GM19397 (cell line): ENCODE data around the gene CCDC6.
"Not testable (repeated sequence)": the region's sequence is repeated elsewhere in the genome, so short reads cannot be mapped to it uniquely, and the experiment has no call there.

Source experiments
- ATAC-seq: cut with Tn5 transposase; IDR thresholded peaks from one replicate; pipeline ENCODE4 v1.9.1; 2021; ENCODE audit warnings: mild to moderate bottlenecking, moderate library complexity; ENCODE audit not compliant: unreplicated experiment

The CCDC6 gene

DNA sequence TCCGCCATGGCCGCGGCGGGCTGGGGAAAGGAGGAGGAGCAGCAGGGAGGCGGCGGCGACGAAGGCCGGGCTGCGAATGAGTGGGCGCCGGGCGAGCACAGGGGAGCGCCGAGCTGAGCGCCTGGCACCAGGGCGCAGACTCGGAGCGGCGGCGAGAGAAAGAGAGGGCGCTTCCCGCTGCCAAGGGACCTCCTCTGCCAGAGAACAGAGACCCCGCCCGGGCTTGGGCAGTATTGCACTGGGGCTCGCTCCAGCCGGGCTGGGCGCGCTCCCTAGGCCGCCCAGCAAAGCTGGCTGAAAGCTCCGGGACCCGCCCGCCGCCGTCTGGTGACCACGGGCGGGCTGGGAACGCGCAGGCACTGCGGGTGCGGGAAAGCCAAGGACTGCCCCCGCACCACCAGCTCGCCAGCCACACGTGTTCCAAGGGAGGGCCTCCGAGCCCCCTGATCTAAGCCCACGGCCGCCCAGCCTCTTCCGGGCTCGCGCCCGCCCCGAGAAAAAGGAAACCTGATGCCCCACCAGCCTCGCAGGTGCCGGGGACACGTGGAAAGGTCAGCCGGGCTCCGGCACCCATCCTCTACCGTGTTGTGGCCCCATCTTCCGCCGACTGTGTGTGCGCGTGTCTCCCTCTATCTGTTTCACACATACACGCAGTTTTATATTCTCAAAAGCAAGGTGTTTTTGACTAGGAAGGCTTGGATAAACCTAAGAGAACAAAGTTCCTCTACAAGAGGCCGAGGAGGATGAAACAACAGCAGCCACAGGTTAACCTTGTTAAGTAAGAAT lies at the start of gene CCDC6:
Gene CCDC6 (minus strand): TSS at position 140 of the 786 bp plus-strand sequence. CDS start 132 bp downstream, at position 8.
- ATAC-seq = peak; percentile 88

DNA sequence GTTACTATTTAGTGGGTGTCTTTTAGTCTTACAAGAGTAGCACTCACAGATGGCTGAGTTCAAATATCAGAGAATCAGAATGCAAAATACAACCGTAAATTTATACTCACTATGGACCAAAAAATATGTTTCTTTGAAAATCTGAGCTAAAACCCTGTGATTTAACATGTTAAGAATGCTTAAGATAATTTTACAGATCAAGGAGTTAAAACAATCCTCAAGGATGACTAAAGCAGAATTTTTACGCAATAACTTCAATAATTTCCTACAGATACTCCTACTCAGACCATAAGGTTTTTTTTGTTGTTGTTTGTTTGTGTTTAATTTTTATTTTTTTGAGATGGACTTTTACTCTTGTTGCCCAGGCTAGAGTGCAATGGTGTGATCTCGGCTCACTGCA lies 47.9 kb upstream of the CCDC6 start:
- no peak for ATAC-seq

DNA sequence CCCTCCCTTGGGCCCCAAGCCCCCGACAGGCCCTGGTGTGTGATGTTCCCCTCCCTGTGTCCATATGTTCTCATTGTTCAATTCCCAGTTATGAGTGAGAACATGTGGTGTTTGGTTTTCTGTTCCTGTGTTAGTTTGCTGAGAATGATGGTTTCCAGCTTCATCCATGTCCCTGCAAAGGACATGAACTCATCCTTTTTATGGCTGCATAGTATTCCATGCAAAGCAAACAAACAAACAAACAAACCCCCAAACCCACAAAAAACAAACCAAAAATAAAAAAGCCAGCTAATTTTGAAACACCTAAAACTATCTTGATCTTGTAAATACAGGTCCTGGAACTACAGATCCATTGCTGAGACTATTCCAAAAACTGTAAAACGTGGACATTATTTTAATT lies 47.4 kb upstream of the CCDC6 start:
- not testable (repeated sequence) for ATAC-seq

DNA sequence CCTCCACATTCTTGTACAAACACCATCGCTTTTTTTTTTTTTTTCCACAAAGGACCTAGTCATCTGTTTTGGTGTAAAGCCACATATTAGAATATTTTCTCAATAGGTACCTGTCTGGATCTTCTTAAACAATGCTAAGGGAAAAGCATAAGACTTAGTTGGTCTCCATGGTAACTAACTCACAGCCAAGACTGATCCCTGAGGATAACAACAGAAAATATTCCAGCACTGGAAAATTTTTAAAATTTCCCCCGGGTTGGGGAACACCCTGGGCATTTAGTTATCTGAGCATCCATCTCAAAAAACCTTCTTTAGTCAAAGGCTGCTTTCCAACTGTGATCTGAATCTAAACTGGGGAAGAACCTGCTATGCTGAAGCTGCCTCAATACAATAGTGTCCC lies 43.7 kb upstream of the CCDC6 start:
- ATAC-seq = no peak

DNA sequence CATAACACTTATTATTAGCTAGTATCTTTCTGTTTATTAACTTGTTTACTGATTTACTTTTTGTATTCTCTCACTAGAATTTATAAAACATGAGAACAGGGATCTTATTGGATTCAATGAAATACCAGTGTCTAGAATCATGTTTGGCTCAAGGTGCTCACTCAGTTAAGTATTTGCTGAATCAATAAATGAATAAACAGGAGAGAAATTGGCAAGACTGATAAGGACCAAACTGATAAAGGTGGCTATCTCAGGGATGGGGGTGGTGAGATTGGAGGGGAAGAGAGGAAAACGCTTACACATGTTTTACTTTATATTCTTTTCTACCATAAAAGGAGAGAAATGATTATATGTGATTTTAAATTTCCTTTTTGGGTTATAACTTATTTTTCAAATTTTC lies 43.3 kb upstream of the CCDC6 start:
- no peak for ATAC-seq

DNA sequence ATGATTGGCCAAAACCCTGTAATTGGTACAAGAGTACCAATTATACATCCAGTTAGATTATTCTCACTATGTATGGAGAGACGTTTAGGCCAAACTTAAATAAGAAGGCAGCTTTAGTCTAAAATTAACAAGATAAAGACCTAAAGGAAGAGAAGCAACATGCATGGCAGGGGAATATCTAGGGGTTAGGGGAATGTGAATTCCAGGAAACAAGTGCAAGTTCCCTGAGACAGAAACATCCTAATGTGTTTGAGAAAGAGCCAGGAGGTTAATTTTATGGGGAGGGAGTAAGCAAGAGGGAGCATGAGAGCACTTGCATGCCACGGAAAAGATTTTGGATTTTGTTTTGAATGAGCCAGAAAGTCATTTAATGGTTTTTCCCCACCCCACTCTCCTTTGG lies 39.6 kb upstream of the CCDC6 start:
- no peak for ATAC-seq

DNA sequence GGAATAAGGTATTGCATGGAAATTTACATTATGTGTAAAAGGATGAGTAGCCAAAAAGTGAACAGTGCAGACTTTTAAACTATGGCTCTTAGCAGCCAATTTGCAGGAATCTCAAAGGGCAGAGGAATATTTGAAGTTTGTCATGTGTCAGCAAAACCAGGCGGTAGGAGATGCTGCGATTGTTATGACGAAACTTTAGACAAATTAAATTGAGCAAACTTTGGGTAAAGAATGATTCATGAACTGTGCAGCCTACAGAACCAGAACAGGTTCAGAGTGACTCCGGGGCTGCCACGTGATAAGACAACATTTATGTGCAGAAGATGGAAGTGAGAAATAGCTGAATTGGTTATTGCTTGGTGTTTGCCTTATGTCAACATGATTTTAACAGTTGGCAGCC lies 39.2 kb upstream of the CCDC6 start:
- no peak for ATAC-seq

DNA sequence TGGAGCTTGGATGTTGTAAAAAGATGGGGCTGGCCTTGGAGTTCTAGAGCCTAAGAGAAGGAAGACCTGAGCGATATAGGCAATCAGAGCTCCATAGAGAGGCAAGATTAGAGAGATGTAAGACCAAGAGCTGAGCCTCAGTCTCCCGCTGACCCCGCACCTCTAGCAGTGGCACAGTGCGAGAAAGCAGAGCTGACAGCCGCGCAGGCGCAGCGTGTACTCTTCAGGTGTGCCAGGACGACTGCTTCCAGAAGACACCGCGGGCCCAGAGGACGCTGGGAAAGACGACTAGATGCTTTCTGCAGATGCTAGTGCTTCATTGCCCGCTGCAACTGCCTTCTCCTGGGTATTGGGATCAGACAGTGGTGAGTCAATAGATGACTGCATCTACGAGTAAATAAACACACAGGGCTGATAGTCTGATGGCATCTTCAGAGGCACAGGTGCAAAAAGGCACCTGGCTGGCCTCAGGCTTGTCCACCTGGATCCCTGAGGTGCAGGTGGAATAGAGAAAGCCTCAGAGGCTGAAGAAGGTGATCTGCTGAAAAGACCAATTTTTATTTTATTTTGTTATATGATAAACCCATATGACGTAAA lies 38.1 kb upstream of the CCDC6 start:
- no peak for ATAC-seq

DNA sequence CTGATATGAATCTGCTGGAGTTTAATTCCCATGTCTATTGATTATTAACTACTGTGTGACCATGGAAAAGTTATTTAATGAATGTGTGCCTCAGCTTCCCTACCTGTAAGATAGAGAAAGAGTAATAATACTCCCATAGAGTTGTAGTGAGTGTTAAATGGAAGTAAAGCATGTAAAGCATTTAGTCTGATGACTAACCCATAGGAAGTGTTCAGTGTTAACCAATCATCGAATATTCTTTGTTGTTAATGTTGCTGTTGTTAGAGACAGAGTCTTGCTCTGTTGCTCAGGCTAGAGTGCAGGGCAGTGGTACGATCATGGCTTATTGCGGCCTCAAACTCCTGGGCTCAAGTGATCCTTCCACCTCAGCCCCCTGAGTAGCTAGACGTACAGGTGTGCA lies 36.2 kb upstream of the CCDC6 start:
- no peak for ATAC-seq

DNA sequence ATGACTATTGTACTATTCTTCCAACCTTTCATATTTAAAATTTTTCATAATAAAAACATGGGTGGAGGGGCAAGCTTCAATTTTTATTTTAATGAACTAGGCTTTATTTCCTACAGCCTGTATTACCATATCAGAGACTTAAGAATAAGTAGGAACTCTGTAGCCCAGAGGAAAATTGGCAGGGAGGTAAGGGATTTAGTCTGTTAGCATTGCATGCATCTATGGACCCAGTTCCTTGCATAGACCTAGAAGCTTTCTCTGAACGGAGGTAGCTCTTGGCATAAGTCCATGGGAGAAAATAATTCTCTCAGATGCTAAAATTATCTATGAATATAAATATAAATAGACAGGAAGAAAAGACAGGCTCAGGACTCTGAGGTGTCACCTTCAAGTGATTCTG lies 31.4 kb upstream of the CCDC6 start:
- no peak for ATAC-seq

DNA sequence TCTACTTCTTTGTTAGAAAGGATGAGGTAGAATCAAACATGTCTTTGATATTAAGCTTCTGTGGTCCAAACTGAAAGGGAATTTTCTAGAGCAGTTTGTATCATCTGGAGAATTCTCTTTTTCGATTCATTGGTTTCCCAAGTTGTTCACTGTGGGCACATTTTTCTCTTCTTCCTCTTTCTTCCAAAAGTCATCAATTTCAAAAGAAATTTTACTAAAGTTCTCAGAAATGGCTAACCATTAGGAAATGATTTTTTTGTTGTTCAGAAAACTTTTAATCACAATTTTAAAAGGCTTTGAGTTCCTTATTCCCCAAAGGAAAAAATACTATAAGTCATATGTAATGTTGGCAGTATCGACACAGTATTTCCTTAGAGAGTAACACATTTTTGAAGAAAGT lies 28.3 kb upstream of the CCDC6 start:
- ATAC-seq = no peak

DNA sequence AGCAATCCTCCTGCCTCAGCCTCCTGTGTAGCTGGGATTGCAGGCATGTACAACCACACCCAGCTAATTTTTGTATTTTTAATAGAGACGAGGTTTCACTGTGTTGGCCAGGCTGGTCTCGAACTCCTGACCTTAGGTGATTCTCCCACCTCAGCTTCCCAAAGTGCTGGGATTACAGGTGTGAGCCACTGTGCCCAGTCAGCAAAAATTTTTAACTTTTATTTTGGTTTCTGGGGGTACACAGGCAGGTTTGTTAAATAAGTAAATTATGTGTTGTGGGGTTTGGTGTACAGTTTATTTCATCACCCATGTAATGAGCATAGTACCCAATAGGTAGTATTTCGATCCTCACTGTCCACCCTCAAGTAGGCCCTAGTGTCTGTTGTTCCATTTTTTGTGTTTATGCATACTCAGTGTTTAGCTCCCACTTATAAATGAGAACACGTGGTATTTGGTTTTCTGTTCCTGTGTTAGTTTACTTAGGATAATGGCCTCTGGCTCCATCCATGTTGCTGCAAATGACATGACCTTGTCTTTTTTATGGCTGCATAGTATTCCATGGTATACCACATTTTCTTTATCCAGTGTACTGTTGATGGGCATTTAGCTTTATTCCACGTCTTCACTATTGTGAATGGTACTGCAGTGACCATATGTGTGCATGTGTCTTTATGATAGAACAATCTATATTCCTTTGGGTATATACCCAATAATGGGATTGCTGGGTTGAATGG lies 24.6 kb upstream of the CCDC6 start:
- ATAC-seq = not testable (repeated sequence)

DNA sequence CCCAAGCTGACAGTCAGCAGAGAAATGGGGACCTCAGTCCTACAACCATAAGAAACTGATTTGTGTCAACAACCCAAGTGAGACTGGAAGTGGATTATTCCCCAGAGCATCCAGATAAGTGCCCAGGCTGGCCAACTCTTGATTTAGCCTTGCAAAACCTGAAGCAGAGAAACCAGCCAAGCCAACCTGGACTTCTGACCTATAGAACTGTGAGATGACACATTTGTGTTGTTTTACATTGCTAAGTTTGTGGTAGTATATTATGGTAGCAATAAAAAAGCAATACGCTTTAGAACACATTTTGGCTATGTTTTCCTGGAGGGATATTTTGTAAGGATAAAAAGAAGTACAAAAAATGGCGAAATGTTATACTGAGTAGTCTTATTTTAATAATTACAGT lies 19.7 kb upstream of the CCDC6 start:
- no peak for ATAC-seq

DNA sequence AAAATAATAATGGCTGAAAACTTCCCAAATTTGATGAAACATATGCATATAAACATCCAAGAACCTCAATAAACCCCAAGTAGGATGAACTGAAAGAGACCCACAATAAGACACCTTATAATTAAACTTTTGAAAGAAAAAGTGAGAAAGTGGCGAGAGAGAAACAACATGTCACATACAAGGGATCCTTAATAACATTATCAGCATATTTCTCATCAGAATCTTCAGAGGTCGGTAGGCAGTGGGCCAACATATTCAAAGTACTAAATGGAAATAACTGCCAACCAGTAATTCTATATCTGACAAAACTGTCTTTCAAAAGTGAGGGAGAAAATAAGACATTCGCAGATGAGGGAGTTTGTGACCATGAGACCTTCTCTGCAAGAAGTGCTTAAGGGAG lies 16.6 kb upstream of the CCDC6 start:
- ATAC-seq = no peak

DNA sequence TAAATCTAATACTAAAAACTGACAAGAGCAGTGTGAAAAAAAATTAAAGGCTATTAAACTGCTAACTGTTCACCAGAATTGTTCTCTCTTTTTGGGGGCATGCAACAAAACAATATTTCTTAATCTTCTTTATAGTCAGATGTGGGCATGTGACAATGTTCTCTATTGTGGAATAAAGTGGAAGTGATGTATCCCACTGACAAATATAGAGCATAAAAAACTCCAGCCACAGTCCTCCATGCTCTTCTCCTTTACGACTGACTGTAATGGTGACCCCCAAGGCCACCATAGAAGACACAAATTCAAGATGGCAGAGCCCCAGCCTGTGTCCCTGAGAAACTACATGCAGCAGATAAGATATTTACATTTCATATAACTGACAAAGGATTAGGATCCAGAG lies 11.6 kb upstream of the CCDC6 start:
- ATAC-seq = no peak

DNA sequence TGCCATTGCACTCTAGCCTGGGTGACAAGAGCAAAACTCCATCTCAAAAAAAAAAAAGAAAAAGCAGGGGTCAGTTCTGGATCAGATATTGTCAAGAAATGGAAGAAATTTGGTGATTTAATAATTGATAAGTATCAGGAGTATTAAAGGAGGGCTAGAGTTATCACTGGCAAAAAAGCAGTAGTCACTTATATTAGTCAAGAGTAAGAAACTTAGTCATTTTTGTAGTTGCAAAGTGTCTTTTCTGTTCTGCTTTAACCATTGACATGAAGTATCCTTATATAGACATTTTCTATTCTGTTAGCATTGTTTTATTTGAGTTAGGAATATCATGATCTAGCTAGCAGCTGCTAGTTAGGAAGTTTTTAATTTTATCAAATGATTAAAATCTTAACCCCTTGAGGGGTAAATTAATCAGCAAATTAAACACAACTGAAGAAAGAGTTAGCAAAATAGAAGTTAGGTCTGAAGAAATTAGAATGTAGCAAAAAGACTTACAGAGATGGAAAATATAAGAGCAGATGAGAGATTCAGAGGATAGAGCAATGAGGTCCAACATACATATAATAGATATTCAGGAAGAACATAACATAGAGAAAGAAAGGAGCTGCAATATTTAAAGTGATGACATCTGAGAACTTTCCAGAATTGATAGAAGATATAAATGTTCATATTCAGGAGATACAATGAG lies 7.3 kb upstream of the CCDC6 start:
- ATAC-seq = no peak

DNA sequence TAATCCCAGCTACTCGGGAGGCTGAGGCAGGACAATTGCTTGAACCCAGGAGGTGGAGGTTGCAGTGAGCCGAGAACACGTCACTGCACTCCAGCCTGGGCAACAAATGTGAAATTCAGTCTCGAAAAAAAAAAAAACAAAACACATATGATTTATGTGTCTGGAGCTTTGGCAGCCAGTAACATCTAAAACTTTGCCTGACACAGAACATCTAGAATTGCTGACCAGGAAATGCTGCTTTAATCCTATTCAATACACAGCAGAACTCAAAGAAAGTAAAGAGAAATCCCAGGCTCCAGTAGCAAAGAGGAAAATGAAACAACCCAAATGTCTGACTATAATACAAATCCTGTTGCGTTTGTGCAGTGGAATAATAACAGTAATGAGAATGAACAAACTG lies 4.5 kb upstream of the CCDC6 start:
- ATAC-seq = no peak

DNA sequence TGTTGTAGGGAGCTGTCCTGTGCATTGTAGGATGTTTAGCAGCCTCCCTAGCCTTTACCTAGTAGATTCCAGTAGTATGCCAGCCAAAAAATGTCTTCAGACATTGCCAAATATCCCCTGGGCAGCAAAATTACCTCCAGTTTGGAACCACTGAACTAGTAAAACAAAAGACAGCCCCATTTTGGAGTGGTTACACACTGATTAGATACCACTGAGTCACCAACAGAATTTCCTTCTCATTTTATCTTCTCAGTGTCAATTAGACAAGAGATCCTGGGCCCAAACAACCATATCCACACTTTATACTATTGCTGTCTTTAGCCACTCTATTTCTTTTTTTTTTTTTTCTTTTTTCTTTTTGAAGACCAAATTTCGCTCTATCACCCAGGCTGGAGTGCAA lies 3.5 kb upstream of the CCDC6 start:
- no peak for ATAC-seq

DNA sequence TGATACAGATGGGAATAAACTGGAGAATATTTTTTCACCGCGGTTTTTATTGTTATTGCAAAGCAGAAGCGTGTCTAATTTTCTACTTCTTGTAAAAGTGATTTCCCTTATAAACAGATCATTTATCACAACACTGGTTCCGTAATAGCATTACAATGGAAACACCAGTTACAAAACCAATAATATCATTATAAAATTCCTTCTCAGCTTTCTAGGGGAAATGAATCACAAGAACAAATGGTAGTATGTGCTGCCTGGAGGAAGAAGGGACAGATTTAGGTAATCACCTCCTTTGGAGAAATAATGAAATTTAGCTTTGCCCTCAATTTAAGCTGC lies 2.4 kb upstream of the CCDC6 start:
- no peak for ATAC-seq

DNA sequence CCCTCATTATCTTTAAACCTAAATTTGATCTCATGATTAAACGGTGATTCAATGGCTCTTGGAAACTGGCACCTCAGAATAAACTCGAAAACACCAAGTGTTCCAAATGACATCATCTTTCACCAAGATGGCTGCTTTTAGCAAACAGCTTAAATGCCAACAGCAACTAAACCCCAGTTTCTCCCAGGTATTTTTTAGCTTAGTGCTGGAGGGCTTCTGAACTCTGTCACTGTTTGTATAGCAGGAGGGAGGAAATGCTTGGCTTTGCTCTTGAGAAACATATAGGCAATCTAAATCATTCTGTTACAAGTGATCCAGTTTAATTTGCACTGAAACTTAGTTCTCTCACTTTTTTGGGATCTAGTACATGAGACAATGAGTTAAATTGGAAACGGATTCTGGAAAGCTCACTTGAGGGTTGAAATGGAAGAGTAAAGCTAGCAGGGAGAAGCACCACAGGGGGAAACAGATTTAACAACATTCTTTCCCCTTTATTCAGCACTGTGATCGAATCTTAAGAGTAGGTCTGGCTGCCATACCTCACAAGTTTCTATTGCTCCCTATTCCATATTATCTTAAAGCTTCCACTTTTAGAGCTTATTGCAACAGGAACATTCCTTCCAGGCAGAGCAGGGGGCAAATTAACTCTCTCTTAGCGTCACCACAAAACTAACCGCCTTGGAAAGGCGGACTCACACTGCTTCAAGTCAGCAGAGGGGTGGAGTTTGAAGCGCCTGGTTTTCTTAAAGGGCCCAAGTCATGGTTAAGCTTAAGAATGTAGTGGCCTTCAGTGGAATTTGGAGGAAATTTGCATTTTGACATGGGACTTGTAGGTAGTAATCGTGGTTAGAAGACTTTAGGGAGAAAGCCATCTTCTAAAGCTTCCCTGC lies 1.8 kb upstream of the CCDC6 start:
- ATAC-seq = no peak

DNA sequence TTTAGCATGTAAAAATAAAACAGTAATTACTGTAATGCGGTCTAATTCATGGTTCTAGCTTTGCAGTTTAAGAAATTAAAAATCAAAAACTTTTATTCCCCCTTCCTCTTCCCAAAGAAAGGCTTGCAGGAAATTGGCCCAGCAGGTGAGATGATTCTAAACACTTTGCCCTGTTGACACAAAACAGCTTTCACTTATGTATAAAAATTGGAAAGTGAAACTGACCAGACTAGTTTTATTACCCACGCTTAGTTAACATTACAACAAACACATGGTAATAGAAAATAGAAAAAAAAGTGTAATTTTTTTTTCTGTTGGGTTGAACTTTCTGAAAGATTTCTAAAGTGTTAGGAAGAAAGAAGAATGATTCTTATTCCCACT lies 1.2 kb upstream of the CCDC6 start:
- ATAC-seq = no peak
